KMS-11 (cell line): ENCODE data around the gene RFX7.

Experiments used
- H2AFZ ChIP-seq: fragments of 200-600 bp; sonication (generic); 2 replicates; pipeline ENCODE4 v1.6.1; 2016; ENCODE audit warnings: antibody characterized with exemption, mixed run types, low read depth
- H3K27ac ChIP-seq: fragments of 200-600 bp; sonication (generic); 2 replicates; pipeline ENCODE4 v1.6.1; 2016; ENCODE audit warnings: mild to moderate bottlenecking, mixed run types
- H3K27me3 ChIP-seq: fragments of 200-600 bp; sonication (generic); 2 replicates; pipeline ENCODE4 v1.6.1; 2017; ENCODE audit warnings: mild to moderate bottlenecking, low read depth, mixed run types, moderate library complexity; ENCODE audit not compliant: insufficient read depth
- H3K36me3 ChIP-seq: fragments of 200-600 bp; sonication (generic); 2 replicates; pipeline ENCODE4 v1.6.1; 2017; ENCODE audit warnings: mild to moderate bottlenecking, mixed run types; ENCODE audit not compliant: insufficient read depth
- H3K4me1 ChIP-seq: fragments of 200-600 bp; sonication (generic); 2 replicates; pipeline ENCODE4 v1.6.1; 2016; ENCODE audit warnings: mild to moderate bottlenecking, low read depth, mixed run types; ENCODE audit not compliant: poor library complexity, severe bottlenecking
- H3K4me2 ChIP-seq: fragments of 200-600 bp; sonication (generic); 2 replicates; pipeline ENCODE4 v1.7.0; 2016; ENCODE audit warnings: mild to moderate bottlenecking, mixed run types
- H3K4me3 ChIP-seq: fragments of 200-600 bp; sonication (generic); IDR thresholded peaks from 2 replicates; pipeline ENCODE4 v1.6.1; 2017; ENCODE audit warnings: low read depth, low read length, mixed read lengths; ENCODE audit not compliant: insufficient read depth
- H3K79me2 ChIP-seq: fragments of 200-600 bp; sonication (generic); 2 replicates; pipeline ENCODE4 v1.6.1; 2016; ENCODE audit warnings: low read depth, mixed run types; ENCODE audit not compliant: insufficient read depth
- H3K9ac ChIP-seq: fragments of 200-600 bp; sonication (generic); 2 replicates; pipeline ENCODE4 v1.6.1; 2016; ENCODE audit warnings: mild to moderate bottlenecking, mixed run types
- H4K20me1 ChIP-seq: fragments of 200-600 bp; sonication (generic); 2 replicates; pipeline ENCODE4 v1.6.1; 2016; ENCODE audit warnings: mild to moderate bottlenecking, mixed run types; ENCODE audit not compliant: insufficient read depth
- TF ChIP-seq, protein P1 (sequence below): fragments of 200-600 bp; sonication (generic); conservative IDR thresholded peaks from 2 replicates; pipeline ENCODE4 v1.6.1; 2017; ENCODE audit warnings: low read depth, mild to moderate bottlenecking, antibody characterized with exemption, low read length, moderate library complexity, mixed read lengths

Gene RFX7

DNA sequence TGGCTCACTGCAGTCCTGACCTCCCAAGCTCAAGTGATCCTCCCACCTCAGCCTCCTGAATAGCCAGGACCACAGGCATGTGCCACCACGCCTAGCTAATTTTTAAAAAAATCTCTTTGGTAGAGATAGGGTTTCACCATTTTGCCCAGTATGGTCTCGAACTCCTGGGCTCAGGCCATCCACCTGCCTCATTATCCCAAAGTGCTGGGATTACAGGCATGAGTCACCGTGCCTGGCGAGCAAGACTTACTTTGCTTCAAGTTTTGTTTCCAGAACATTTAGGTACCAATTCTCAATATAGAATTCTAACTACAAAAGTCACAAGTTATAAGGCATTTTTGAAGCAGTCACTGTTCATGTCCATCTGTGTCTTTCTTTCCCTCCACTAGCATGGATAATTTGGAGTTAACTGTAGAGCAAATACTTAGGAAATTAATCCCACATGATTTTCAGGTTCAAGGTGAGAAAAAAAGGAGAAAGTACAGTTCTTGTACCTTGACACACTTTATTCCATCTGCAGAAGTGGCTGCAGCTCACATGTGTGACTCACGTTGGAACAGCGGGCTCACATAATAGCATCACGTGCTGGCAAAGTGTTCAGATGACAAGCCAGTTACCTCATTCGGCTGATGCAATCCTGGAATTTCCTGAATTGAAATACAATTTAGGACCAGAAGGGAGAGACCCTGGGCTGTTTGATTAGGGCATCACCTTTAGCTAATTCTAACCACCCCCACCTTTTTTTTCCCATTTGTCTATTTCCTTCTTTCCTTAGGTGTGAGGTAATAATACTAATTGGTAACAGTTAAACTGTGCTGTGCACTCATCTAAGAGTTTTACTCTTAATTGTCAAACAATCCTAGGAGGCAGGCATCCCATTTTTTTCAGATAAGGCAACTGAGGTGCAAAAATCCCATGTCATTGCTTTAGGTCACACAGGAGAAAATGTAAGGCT, 203.3 kb downstream of the RFX7 start:
- H3K79me2 ChIP-seq, result no peaks in the 10 kb centered on the region
- no peaks in the 10 kb centered on the region for H3K36me3 ChIP-seq
- H3K9ac ChIP-seq, result no peak overlapping the region
- H3K27ac ChIP-seq, result no peak overlapping the region
- H2AFZ ChIP-seq, result no peak overlapping the region
- H3K4me2 ChIP-seq, result no peak overlapping the region
- H3K4me1 ChIP-seq, result no peaks in the 10 kb centered on the region
- no peaks in the 10 kb centered on the region for H4K20me1 ChIP-seq
- no peak overlapping the region for H3K4me3 ChIP-seq
- no peaks in the 10 kb centered on the region for H3K27me3 ChIP-seq
- TF ChIP-seq, protein P1, sequence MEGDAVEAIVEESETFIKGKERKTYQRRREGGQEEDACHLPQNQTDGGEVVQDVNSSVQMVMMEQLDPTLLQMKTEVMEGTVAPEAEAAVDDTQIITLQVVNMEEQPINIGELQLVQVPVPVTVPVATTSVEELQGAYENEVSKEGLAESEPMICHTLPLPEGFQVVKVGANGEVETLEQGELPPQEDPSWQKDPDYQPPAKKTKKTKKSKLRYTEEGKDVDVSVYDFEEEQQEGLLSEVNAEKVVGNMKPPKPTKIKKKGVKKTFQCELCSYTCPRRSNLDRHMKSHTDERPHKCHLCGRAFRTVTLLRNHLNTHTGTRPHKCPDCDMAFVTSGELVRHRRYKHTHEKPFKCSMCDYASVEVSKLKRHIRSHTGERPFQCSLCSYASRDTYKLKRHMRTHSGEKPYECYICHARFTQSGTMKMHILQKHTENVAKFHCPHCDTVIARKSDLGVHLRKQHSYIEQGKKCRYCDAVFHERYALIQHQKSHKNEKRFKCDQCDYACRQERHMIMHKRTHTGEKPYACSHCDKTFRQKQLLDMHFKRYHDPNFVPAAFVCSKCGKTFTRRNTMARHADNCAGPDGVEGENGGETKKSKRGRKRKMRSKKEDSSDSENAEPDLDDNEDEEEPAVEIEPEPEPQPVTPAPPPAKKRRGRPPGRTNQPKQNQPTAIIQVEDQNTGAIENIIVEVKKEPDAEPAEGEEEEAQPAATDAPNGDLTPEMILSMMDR, result no peak

DNA sequence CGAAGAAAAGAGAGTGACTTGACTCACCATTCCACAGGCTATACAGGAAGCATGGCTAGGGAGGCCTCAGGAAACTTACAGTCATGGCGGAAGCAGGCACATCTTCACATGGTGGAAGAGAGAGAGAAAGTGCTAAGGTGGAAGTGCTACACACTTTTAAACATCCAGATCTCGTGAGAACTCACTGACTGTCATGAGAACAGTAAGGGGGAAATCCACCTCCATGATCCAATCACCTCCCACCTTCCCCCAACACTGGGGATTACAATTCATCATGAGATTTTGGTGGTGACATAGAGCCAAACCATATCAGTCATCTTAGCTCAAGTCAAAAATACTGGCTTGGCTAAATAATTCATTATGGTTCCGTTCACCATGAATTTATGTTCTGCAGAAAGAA, 205.0 kb downstream of the RFX7 start:
- TF ChIP-seq, protein P1, result no peak
- no peak overlapping the region for H3K9ac ChIP-seq
- no peak overlapping the region for H3K27ac ChIP-seq
- H3K36me3 ChIP-seq, result no peaks in the 10 kb centered on the region
- H3K4me3 ChIP-seq, result no peak overlapping the region
- no peaks in the 10 kb centered on the region for H3K4me1 ChIP-seq
- no peaks in the 10 kb centered on the region for H3K79me2 ChIP-seq
- H2AFZ ChIP-seq, result no peak overlapping the region
- H4K20me1 ChIP-seq, result no peaks in the 10 kb centered on the region
- no peaks in the 10 kb centered on the region for H3K27me3 ChIP-seq
- H3K4me2 ChIP-seq, result no peak overlapping the region

DNA sequence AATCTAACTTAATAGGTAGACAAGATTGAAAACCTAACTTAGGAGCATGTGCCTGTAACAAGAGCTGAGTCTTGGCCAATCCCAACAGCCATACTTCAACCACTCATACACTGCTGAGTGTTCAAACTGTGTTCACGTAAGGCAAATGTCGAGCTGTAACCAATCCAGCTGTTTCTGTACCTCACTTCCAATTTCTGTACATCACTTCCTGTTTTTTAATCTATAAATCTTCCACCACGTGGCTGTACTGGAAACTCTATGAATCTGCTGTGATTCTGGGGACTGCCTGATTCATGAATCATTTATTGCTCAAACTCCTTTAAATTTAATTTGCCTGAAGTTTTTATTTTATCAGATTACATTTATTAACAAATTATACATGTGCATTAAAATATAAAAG, 205.7 kb downstream of the RFX7 start:
- Histone ChIP-seq H3K9ac (no peak overlapping the region), H3K4me3 (no peak overlapping the region), H3K4me1 (no peaks in the 10 kb centered on the region), H4K20me1 (no peaks in the 10 kb centered on the region), H3K36me3 (no peaks in the 10 kb centered on the region), H2AFZ (no peak overlapping the region), H3K4me2 (no peak overlapping the region), H3K27me3 (no peaks in the 10 kb centered on the region), H3K79me2 (no peaks in the 10 kb centered on the region), H3K27ac (no peak overlapping the region)
- TF ChIP-seq, protein P1, result no peak
